H1 (cell line): ENCODE data around the gene NR2F1-AS1. TPM values are rescaled to one million over a fixed set of nuclear protein-coding genes. Genes with fewer than 3 reads are reported as not detected.

Experiments used
- CTCF ChIA-PET: fragments of 300-600 bp; sonication (Branson Sonifier 250); formaldehyde crosslinking; loops from one replicate; lab custom pipeline; 2021; ENCODE audit not compliant: partially characterized antibody; lab: Charles Lee
- POLR2A ChIA-PET: fragments of 300-600 bp; sonication (Branson Sonifier 250); formaldehyde crosslinking; loops from one replicate; lab custom pipeline; 2021; ENCODE audit warnings: inconsistent platforms; ENCODE audit not compliant: partially characterized antibody; lab: Charles Lee
- DNase-seq, 2 experiments: peaks; one replicate each; pipeline versions ENCODE4 v3.0.0 to v3.0.0-alpha.2; 2010 to 2022; ENCODE audit warnings: low spot score in 2 of 2, low read depth in 1 of 2, mixed read lengths in 1 of 2
- FAIRE-seq: peaks from 2 replicates; lab custom pipeline; 2011; peaks lifted over from hg19 to GRCh38; lab: Jason Lieb, UNC
- H2AFZ ChIP-seq: 2 replicates; pipeline ENCODE4 v1.8.1; 2012; ENCODE audit warnings: low read length, inconsistent platforms
- H2AK5ac ChIP-seq: 2 replicates; pipeline ENCODE4 v1.6.1; 2013; ENCODE audit warnings: low read depth, low read length
- H2BK120ac ChIP-seq: replicated peaks from 2 replicates; pipeline ENCODE3; 2013; ENCODE audit warnings: low read depth, low read length, inconsistent platforms
- H2BK12ac ChIP-seq: 2 replicates; pipeline ENCODE4 v1.6.1; 2013; ENCODE audit warnings: low read depth, low read length
- H2BK15ac ChIP-seq: 2 replicates; pipeline ENCODE4 v1.6.1; 2013; ENCODE audit warnings: low read length
- H2BK20ac ChIP-seq: 2 replicates; pipeline ENCODE4 v1.6.1; 2013; ENCODE audit warnings: low read length
- H2BK5ac ChIP-seq: 2 replicates; pipeline ENCODE4 v1.6.1; 2013; ENCODE audit warnings: low read depth, low read length
- H3K14ac ChIP-seq: 2 replicates; pipeline ENCODE4 v1.6.1; 2013; ENCODE audit warnings: inconsistent platforms; ENCODE audit not compliant: insufficient read length
- H3K18ac ChIP-seq: 2 replicates; pipeline ENCODE4 v1.6.1; 2013; ENCODE audit warnings: low read length; ENCODE audit errors: extremely low read depth
- H3K23ac ChIP-seq: 2 replicates; pipeline ENCODE4 v1.6.1; 2013; ENCODE audit warnings: inconsistent platforms; ENCODE audit not compliant: insufficient read length
- H3K23me2 ChIP-seq: 2 replicates; pipeline ENCODE4 v1.6.1; 2013; ENCODE audit warnings: low read depth, low read length
- H3K27ac ChIP-seq: 2 replicates; pipeline ENCODE4 v1.6.1; 2011; ENCODE audit warnings: low read depth, low read length, inconsistent platforms
- H3K27me3 ChIP-seq, 4 experiments: replicated peaks in 1 of 4; 1 replicate in 1 of 4; 2 replicates in 3 of 4; pipeline versions ENCODE4 v1.6.1 to v1.8.1; 2011 to 2013; ENCODE audit warnings: low read length in 3 of 4, mild to moderate bottlenecking in 3 of 4, inconsistent platforms in 2 of 4, mixed read lengths in 2 of 4, moderate library complexity in 1 of 4; ENCODE audit not compliant: control insufficient read depth in 3 of 4, insufficient read depth in 3 of 4; ENCODE audit errors: extremely low read depth in 1 of 4
- H3K36me3 ChIP-seq, 4 experiments: 2 replicates each; pipeline versions ENCODE4 v1.6.1 to v1.8.1; 2011 to 2013; ENCODE audit warnings: mild to moderate bottlenecking in 4 of 4, low read length in 3 of 4, moderate library complexity in 2 of 4, control low read depth in 1 of 4, inconsistent platforms in 1 of 4; ENCODE audit not compliant: insufficient read depth in 4 of 4, control insufficient read depth in 2 of 4
- H3K4ac ChIP-seq: replicated peaks from 2 replicates; pipeline ENCODE3; 2013; ENCODE audit warnings: low read length, low read depth, mixed read lengths, inconsistent platforms; ENCODE audit not compliant: insufficient read length
- H3K4me1 ChIP-seq, 4 experiments: replicated peaks in 1 of 4; 1 replicate in 1 of 4; 2 replicates in 3 of 4; pipeline versions ENCODE4 v1.6.1 to v1.8.1; 2011 to 2013; ENCODE audit warnings: low read length in 3 of 4, inconsistent platforms in 2 of 4, mixed read lengths in 1 of 4; ENCODE audit not compliant: insufficient read depth in 4 of 4, control insufficient read depth in 3 of 4
- H3K4me2 ChIP-seq, 2 experiments: 2 replicates each; pipeline versions ENCODE4 v1.6.1 to v1.8.1; 2011 to 2013; ENCODE audit warnings: low read depth in 2 of 2, low read length in 2 of 2, control low read depth in 1 of 2, inconsistent platforms in 1 of 2, mild to moderate bottlenecking in 1 of 2; ENCODE audit not compliant: insufficient read depth in 1 of 2
- H3K4me3 ChIP-seq, 4 experiments: fragments of 200-600, 300-600 bp in 1 of 4; sonication (generic), shearing (Covaris generic), sonication (Bioruptor Twin) in 1 of 4; 2 replicates each; pipeline versions ENCODE4 v1.5.1 to v1.8.1; 2011 to 2016; ENCODE audit warnings: low read length in 4 of 4, low read depth in 3 of 4, control low read depth in 2 of 4, inconsistent platforms in 2 of 4, mild to moderate bottlenecking in 2 of 4, mixed read lengths in 1 of 4, moderate library complexity in 1 of 4; ENCODE audit not compliant: insufficient read depth in 2 of 4; ENCODE audit errors: extremely low read depth in 1 of 4
- H3K56ac ChIP-seq: replicated peaks from 2 replicates; pipeline ENCODE3; 2013; ENCODE audit warnings: low read depth, mild to moderate bottlenecking, mixed read lengths, low read length, inconsistent platforms; ENCODE audit not compliant: insufficient read length
- H3K79me1 ChIP-seq: 2 replicates; pipeline ENCODE4 v1.6.1; 2013; ENCODE audit warnings: low read depth, low read length, control low read depth
- H3K79me2 ChIP-seq, 2 experiments: 2 replicates each; pipeline versions ENCODE4 v1.6.1 to v1.8.1; 2012 to 2013; ENCODE audit warnings: low read length in 2 of 2, mild to moderate bottlenecking in 2 of 2, inconsistent platforms in 1 of 2; ENCODE audit not compliant: insufficient read depth in 2 of 2, control insufficient read depth in 1 of 2
- H3K9ac ChIP-seq, 4 experiments: replicated peaks in 1 of 4; 1 replicate in 1 of 4; 2 replicates in 3 of 4; pipeline versions ENCODE4 v1.6.1 to v1.8.1; 2011 to 2013; ENCODE audit warnings: low read depth in 3 of 4, low read length in 3 of 4, control low read depth in 2 of 4, mild to moderate bottlenecking in 2 of 4, moderate library complexity in 2 of 4, inconsistent platforms in 1 of 4; ENCODE audit errors: extremely low read depth in 1 of 4
- H3K9me3 ChIP-seq, 2 experiments: 2 replicates each; pipeline versions ENCODE4 v1.6.1 to v1.8.1; 2012 to 2013; ENCODE audit warnings: mild to moderate bottlenecking in 2 of 2, moderate library complexity in 2 of 2, control low read depth in 1 of 2, inconsistent platforms in 1 of 2, low read depth in 1 of 2, low read length in 1 of 2, mixed read lengths in 1 of 2; ENCODE audit not compliant: insufficient read depth in 2 of 2
- H4K20me1 ChIP-seq, 2 experiments: replicated peaks in 1 of 2; 2 replicates each; pipeline versions ENCODE3 to v1.8.1; 2011 to 2013; ENCODE audit warnings: inconsistent platforms in 2 of 2, low read length in 2 of 2, mild to moderate bottlenecking in 1 of 2; ENCODE audit not compliant: insufficient read depth in 2 of 2, control insufficient read depth in 1 of 2
- H4K5ac ChIP-seq: 2 replicates; pipeline ENCODE4 v1.6.1; 2013; ENCODE audit warnings: low read length, low read depth, mixed read lengths, inconsistent platforms; ENCODE audit not compliant: insufficient read length
- H4K8ac ChIP-seq: 2 replicates; pipeline ENCODE4 v1.8.0; 2013; ENCODE audit warnings: mild to moderate bottlenecking, moderate library complexity, low read length, inconsistent platforms; ENCODE audit not compliant: insufficient read depth; ENCODE audit errors: extremely low read depth
- H4K91ac ChIP-seq: replicated peaks from 2 replicates; pipeline ENCODE3; 2013; ENCODE audit warnings: low read length, mixed read lengths, inconsistent platforms; ENCODE audit not compliant: insufficient read length
- CHD2 ChIP-seq: IDR thresholded peaks from 2 replicates; pipeline ENCODE4 v1.6.1; 2012; ENCODE audit warnings: low read length, improper control_type of control experiment
- CREB1 ChIP-seq: IDR thresholded peaks from 2 replicates; pipeline ENCODE4 v1.6.1; 2012; ENCODE audit warnings: inconsistent platforms
- CTBP2 ChIP-seq: IDR thresholded peaks from 2 replicates; pipeline ENCODE4 v1.7.0; 2011; ENCODE audit warnings: borderline replicate concordance, mild to moderate bottlenecking, moderate library complexity, mixed read lengths, low read length; ENCODE audit not compliant: insufficient read depth, insufficient read length
- E2F6 ChIP-seq: IDR thresholded peaks from 2 replicates; pipeline ENCODE4 v1.6.1; 2012; ENCODE audit warnings: inconsistent platforms
- EGR1 ChIP-seq: IDR thresholded peaks from 2 replicates; pipeline ENCODE4 v1.6.1; 2011; ENCODE audit warnings: low read depth, low read length, borderline replicate concordance
- EP300 ChIP-seq, 2 experiments: IDR thresholded peaks; 1 replicate in 1 of 2; 2 replicates in 1 of 2; pipeline ENCODE4 v1.6.1; 2011 to 2012; ENCODE audit warnings: low read depth in 2 of 2, low read length in 2 of 2, mild to moderate bottlenecking in 2 of 2, borderline replicate concordance in 1 of 2, inconsistent platforms in 1 of 2, moderate library complexity in 1 of 2
- EZH2 ChIP-seq: fragments of 200-600 bp; sonication (generic); IDR thresholded peaks from 2 replicates; pipeline ENCODE4 v1.7.1; 2012; ENCODE audit warnings: low read depth, mild to moderate bottlenecking, moderate library complexity, low read length, inconsistent platforms; ENCODE audit not compliant: severe bottlenecking
- FOSL1 ChIP-seq: IDR thresholded peaks from 2 replicates; pipeline ENCODE4 v1.6.1; 2011; ENCODE audit warnings: mild to moderate bottlenecking, low read depth, low read length, moderate library complexity; ENCODE audit not compliant: insufficient read depth
- POU5F1 ChIP-seq: IDR thresholded peaks from 2 replicates; pipeline ENCODE4 v1.6.1; 2011; ENCODE audit warnings: low read depth, mild to moderate bottlenecking, low read length, moderate library complexity
- RBBP5 ChIP-seq: IDR thresholded peaks from 2 replicates; pipeline ENCODE4 v1.7.1; 2012; ENCODE audit warnings: low read depth, mild to moderate bottlenecking, inconsistent platforms, low read length, moderate library complexity, borderline replicate concordance
- SAP30 ChIP-seq: fragments of 300-600 bp; sonication (generic); IDR thresholded peaks from 2 replicates; pipeline ENCODE4 v1.7.1; 2012; ENCODE audit warnings: low read length, moderate library complexity, mild to moderate bottlenecking, inconsistent platforms; ENCODE audit not compliant: insufficient read depth, insufficient replicate concordance
- SIN3A ChIP-seq, 2 experiments: IDR thresholded peaks in 1 of 2; conservative IDR thresholded peaks in 1 of 2; 2 replicates each; pipeline ENCODE4 v1.6.1; 2011 to 2012; ENCODE audit warnings: low read length in 2 of 2, improper control_type of control experiment in 1 of 2, low read depth in 1 of 2, mild to moderate bottlenecking in 1 of 2
- TBP ChIP-seq: IDR thresholded peaks from 2 replicates; pipeline ENCODE4 v1.6.1; 2011; ENCODE audit warnings: low read depth, low read length, improper control_type of control experiment
- WGBS, 2 experiments: shearing (Covaris generic) in 1 of 2; methylation state at CpG; one replicate each; pipeline versions ENCODE4 v1.1.6 to v1.1.7; 2013 to 2015; ENCODE audit warnings: low lambda C conversion rate in 2 of 2, mixed read lengths in 2 of 2, inconsistent platforms in 1 of 2, low coverage in 1 of 2, missing lambda C conversion rate in 1 of 2; ENCODE audit not compliant: insufficient replicate concordance in 2 of 2, insufficient coverage in 1 of 2, insufficient read length in 1 of 2; ENCODE audit errors: extremely low coverage in 1 of 2, missing lambda C conversion rate in 1 of 2; 5-methylcytosine and 5-hydroxymethylcytosine counted together
- polyA plus RNA-seq, 7 experiments: library from polyadenylated mRNA; depleted of rRNA in 3 of 7; stranded (reverse) in 5 of 7; unstranded in 2 of 7; fragments of >200 nt in 5 of 7; fragments of 200-250 nt in 2 of 7; gene quantifications; 1 replicate in 5 of 7; 2 replicates in 1 of 7; 4 replicates in 1 of 7; pipeline versions ENCODE4 v1.2.1 to v1.2.3, GENCODE V29; 2011 to 2013; ENCODE audit warnings: missing spikeins in 2 of 7, mixed read lengths in 2 of 7
- total RNA-seq: library from RNA; stranded (reverse); fragmentation: NEBNext Ultra II Directional; extraction: Animal tissue kit (Norgen Biotek cat#: 25700); gene quantifications from 2 replicates; pipeline ENCODE4 v1.2.1, GENCODE V29; 2021

NR2F1-AS1 gene
- total and polyA plus RNA-seq, 2 of the 8 experiments (the other 6 are each of a cell fraction or from before 2014, with no cell fraction given) = 1.6 to 5.6 TPM

DNA sequence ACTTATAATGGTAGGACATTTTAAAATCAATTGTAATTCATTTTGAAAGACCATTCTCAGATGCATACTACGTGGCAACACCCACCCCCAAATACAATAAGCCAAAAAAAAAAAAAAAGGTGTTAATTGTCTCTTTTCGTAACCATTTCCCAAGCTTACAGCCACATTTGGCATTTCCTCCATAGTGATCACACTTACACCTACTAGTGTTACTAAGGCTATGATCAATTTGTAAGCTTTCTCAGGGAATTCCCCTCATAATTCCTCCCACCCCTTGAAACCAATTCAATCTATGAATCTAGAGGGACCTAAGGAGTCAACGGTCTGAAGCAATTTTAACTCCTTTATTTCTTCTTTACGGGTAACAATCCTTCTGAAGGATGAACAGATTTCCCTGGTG lies 42.1 kb upstream of the NR2F1-AS1 start:
- Histone ChIP-seq H3K18ac (no peak overlapping the region), H3K56ac (no peak overlapping the region), H3K4ac (no peak overlapping the region), H2AFZ (no peak overlapping the region), H3K27me3 (peaks cover 12 to 44% (median 29%) of the 10 kb centered on the region in 4 experiments), H4K20me1 (peaks cover 3 to 5% of the 10 kb centered on the region in 2 experiments), H3K36me3 (no peaks in the 10 kb centered on the region), H2AK5ac (no peak overlapping the region), H3K14ac (no peak overlapping the region), H4K8ac (no peak overlapping the region), H4K91ac (no peak overlapping the region), H3K4me2 (no peak overlapping the region), H3K79me2 (no peaks in the 10 kb centered on the region), H3K4me3 (no peak overlapping the region), H3K23ac (no peak overlapping the region), H2BK5ac (no peak overlapping the region), H2BK20ac (no peak overlapping the region), H2BK12ac (no peak overlapping the region), H3K9ac (no peak overlapping the region), H3K79me1 (no peaks in the 10 kb centered on the region), H2BK120ac (no peak overlapping the region), H3K23me2 (peaks cover 8% of the 10 kb centered on the region; the same call in 1 of the 2 replicates), H4K5ac (no peak overlapping the region), H3K4me1 (peaks cover 0 to 5% (median 2%) of the 10 kb centered on the region in 4 experiments; a peak in 3 of 7 replicates), H2BK15ac (no peak overlapping the region), H3K27ac (no peak overlapping the region), H3K9me3 (no peaks in the 10 kb centered on the region)
- POLR2A ChIA-PET = no interaction called here
- DNase-seq (no peak), FAIRE-seq (no peak)
- CTCF ChIA-PET = no interaction called here
- WGBS, 2 experiments = 70% methylated on average over 4 of the region's 4 CpGs; no CpG with 5 or more reads in 1 of the 2 experiments
- TF ChIP-seq EGR1 = no peak
- no peak for TF ChIP-seq POU5F1
- no peak for TF ChIP-seq FOSL1
- no peak for TF ChIP-seq SIN3A (conservative IDR thresholded peaks at IDR 0.05 in 1 of 2, IDR thresholded peaks at IDR 0.05 in 1 of 2; ENCODE audit: low read depth in 1 of 2, low read length in 2 of 2)
- TF ChIP-seq SAP30 = no peak
- TF ChIP-seq RBBP5 = no peak
- no peak for TF ChIP-seq EP300 (IDR thresholded peaks at IDR 0.05; ENCODE audit: borderline replicate concordance in 1 of 2, low read depth in 2 of 2, low read length in 2 of 2)
- TF ChIP-seq CTBP2 = no peak
- no peak for TF ChIP-seq TBP
- TF ChIP-seq CREB1 = no peak
- no peak for TF ChIP-seq CHD2
- no peak for TF ChIP-seq E2F6
- TF ChIP-seq EZH2 = no peak
